Activated CD4-positive, alpha-beta T cell treated with anti-CD3 and anti-CD28 coated beads, Interleukin-2, Interleukin-4, amounts not matched to agents 100 ng/mL and 50 ng/mL, durations not matched to agents 16 hours and 8 hours (primary cell): ENCODE data around the gene ALOXE3.

ENCODE experiments used
- DNase-seq: peaks from one replicate; pipeline ENCODE4 v3.0.0-alpha.2; 2020; ENCODE audit warnings: low spot score

ALOXE3 gene

DNA sequence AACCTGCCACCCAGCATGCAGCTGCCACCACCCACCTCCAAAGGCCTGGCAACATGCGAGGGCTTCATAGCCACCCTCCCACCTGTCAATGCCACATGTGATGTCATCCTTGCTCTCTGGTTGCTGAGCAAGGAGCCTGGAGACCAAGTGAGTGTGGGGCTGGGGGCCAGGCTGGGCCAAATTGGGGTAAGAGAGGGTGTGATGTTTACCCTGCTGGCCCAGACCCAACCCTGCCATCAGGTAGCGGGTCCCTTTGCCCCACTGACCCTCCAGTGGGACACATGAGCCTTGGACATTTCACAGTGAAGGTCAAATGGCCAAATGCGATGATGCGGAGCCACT is 70.6 kb downstream of the ALOXE3 start:
- no peak for DNase-seq

GRCh38 chr17:8046929-8047768 is 71.2 kb downstream of the ALOXE3 start:
- no peak for DNase-seq

DNA sequence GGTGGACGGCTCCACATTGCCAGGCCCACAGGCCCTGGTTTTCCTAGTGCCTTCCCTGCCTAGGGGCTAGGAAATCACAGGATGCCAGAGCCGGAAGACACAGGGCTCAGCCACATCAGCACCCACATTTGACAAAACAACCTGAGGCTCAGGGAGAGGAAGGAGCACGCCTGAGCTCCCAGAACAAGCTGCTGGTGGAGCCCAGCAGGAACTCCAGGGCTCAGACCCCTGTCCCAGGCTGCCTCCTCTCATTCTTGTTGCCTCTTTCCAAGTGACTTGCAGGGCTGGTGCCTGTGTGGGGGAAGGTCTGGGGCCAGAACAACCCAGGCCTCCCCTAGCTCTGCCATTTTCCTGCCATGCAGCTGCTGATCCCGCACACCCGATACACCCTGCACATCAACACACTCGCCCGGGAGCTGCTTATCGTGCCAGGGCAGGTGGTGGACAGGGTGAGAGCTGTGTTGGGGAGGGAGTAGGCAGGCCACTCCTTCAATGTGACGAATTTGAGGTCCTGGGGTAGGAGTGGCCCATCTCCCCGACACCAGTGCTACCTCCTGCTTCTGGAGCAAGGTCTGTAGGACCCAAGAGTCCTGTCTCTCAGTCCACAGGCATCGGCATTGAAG is 71.9 kb downstream of the ALOXE3 start:
- DNase-seq: no peak
